Ascending aorta (tissue), 2 donors: ENCODE measurements around the gene RARB. TPM values are rescaled to one million over a fixed set of nuclear protein-coding genes. Genes with fewer than 3 reads are reported as not detected.

Experiments
- DNase-seq, 2 donors: peaks; one replicate each; pipeline ENCODE4 v3.0.0-alpha.2; 2019; ENCODE audit warnings: low spot score in 2 of 2
- H3K27ac ChIP-seq, 2 donors: fragments of 200-600 bp; sonication (generic); one replicate each; pipeline ENCODE4 v1.5.1; 2016 to 2017; ENCODE audit warnings: mild to moderate bottlenecking in 1 of 2
- H3K27me3 ChIP-seq: fragments of 200-600 bp; sonication (generic); one replicate; pipeline ENCODE4 v1.5.1; 2017
- H3K36me3 ChIP-seq, 2 donors: fragments of 200-600 bp; sonication (generic); one replicate each; pipeline ENCODE4 v1.5.1; 2016
- H3K4me1 ChIP-seq, 2 donors: fragments of 200-600 bp; sonication (generic); one replicate each; pipeline ENCODE4 v1.5.1; 2016 to 2017; ENCODE audit warnings: mild to moderate bottlenecking in 1 of 2
- H3K4me3 ChIP-seq, 2 donors: fragments of 200-600 bp; sonication (generic); one replicate each; pipeline ENCODE4 v1.5.1; 2016 to 2017; ENCODE audit warnings: mild to moderate bottlenecking in 1 of 2
- H3K9me3 ChIP-seq, 2 donors: fragments of 200-600 bp; sonication (generic); one replicate each; pipeline ENCODE4 v1.5.1; 2016
- intact Hi-C: fragments of 100-400 bp; cut with DNase I; formaldehyde crosslinking; loops from one replicate; pipeline ENCODE4 v1.15.1; 2023
- total RNA-seq: library from RNA; depleted of rRNA; stranded (reverse); fragments of >200 nt; gene quantifications from one replicate; pipeline ENCODE4 v1.1.0, GENCODE V29; 2016
- TF ChIP-seq, protein P1 (sequence below), 3 experiments: fragments of 200-600 bp in 2 of 3; fragments of 450-650 bp in 1 of 3; sonication (generic) in 2 of 3; IDR thresholded peaks; one replicate each; pipeline ENCODE4 v1.5.1; 2016 to 2019; ENCODE audit warnings: antibody characterized with exemption in 3 of 3, mild to moderate bottlenecking in 1 of 3, moderate library complexity in 1 of 3

The RARB gene
- total RNA-seq, 1 donor from 2014 or later = 52.7 TPM

- no peak for DNase-seq
- Histone ChIP-seq H3K36me3 (peaks cover 0 to 3% of the 10 kb centered on the region in 2 donors), H3K27ac (peak overlapping the region in 1 of 2 donors; percentile 18), H3K27me3 (no peaks in the 10 kb centered on the region), H3K4me3 (no peak overlapping the region), H3K9me3 (no peaks in the 10 kb centered on the region), H3K4me1 (no peaks in the 10 kb centered on the region)
- TF ChIP-seq, protein P1, sequence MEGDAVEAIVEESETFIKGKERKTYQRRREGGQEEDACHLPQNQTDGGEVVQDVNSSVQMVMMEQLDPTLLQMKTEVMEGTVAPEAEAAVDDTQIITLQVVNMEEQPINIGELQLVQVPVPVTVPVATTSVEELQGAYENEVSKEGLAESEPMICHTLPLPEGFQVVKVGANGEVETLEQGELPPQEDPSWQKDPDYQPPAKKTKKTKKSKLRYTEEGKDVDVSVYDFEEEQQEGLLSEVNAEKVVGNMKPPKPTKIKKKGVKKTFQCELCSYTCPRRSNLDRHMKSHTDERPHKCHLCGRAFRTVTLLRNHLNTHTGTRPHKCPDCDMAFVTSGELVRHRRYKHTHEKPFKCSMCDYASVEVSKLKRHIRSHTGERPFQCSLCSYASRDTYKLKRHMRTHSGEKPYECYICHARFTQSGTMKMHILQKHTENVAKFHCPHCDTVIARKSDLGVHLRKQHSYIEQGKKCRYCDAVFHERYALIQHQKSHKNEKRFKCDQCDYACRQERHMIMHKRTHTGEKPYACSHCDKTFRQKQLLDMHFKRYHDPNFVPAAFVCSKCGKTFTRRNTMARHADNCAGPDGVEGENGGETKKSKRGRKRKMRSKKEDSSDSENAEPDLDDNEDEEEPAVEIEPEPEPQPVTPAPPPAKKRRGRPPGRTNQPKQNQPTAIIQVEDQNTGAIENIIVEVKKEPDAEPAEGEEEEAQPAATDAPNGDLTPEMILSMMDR (IDR thresholded peaks at IDR 0.05) = no peak
- intact Hi-C loops = no loop called here
Observed at GRCh38 chr3:25573386-25574171, 145.5 kb downstream of the RARB start.

- Histone ChIP-seq H3K36me3 (peaks cover 0 to 3% of the 10 kb centered on the region in 2 donors), H3K4me3 (no peak overlapping the region), H3K4me1 (no peaks in the 10 kb centered on the region), H3K27me3 (no peaks in the 10 kb centered on the region), H3K9me3 (no peaks in the 10 kb centered on the region), H3K27ac (no peak overlapping the region)
- TF ChIP-seq, protein P1 (IDR thresholded peaks at IDR 0.05) = no peak
- DNase-seq = no peak
- intact Hi-C loops = no loop called here
Observed at GRCh38 chr3:25574172-25574765, 146.2 kb downstream of the RARB start.

- TF ChIP-seq, protein P1 (IDR thresholded peaks at IDR 0.05) = no peak
Observed at GRCh38 chr3:25575001-25575400, 146.9 kb downstream of the RARB start.

GRCh38 chr3:25576146-25576545 lies 148.1 kb downstream of the RARB start:
- Histone ChIP-seq H3K9me3 (no peaks in the 10 kb centered on the region), H3K4me3 (no peak overlapping the region), H3K4me1 (no peaks in the 10 kb centered on the region), H3K27ac (no peak overlapping the region), H3K27me3 (no peaks in the 10 kb centered on the region), H3K36me3 (peaks cover 0 to 1% of the 10 kb centered on the region in 2 donors)
- TF ChIP-seq, protein P1 (IDR thresholded peaks at IDR 0.05) = no peak
- DNase-seq = no peak
- intact Hi-C loops = no loop called here

More at GRCh38 chr3:25575001-25575400, 146.9 kb downstream of the RARB start:
- Histone ChIP-seq H3K27me3 (no peaks in the 10 kb centered on the region), H3K27ac (no peak overlapping the region), H3K4me1 (no peaks in the 10 kb centered on the region), H3K36me3 (peaks cover 0 to 3% of the 10 kb centered on the region in 2 donors), H3K9me3 (no peaks in the 10 kb centered on the region), H3K4me3 (no peak overlapping the region)
- intact Hi-C loops = no loop called here
- DNase-seq = no peak

GRCh38 chr3:25576831-25577454 lies 148.9 kb downstream of the RARB start:
- TF ChIP-seq, protein P1 (IDR thresholded peaks at IDR 0.05) = no peak
- Histone ChIP-seq H3K27ac (no peak overlapping the region), H3K4me1 (no peaks in the 10 kb centered on the region), H3K9me3 (no peaks in the 10 kb centered on the region), H3K27me3 (no peaks in the 10 kb centered on the region), H3K4me3 (no peak overlapping the region), H3K36me3 (peaks cover 0 to 4% of the 10 kb centered on the region in 2 donors)
- DNase-seq = no peak
- intact Hi-C loops = no loop called here
